ENCODE results near the gene TSPO.

The TSPO gene

DNA sequence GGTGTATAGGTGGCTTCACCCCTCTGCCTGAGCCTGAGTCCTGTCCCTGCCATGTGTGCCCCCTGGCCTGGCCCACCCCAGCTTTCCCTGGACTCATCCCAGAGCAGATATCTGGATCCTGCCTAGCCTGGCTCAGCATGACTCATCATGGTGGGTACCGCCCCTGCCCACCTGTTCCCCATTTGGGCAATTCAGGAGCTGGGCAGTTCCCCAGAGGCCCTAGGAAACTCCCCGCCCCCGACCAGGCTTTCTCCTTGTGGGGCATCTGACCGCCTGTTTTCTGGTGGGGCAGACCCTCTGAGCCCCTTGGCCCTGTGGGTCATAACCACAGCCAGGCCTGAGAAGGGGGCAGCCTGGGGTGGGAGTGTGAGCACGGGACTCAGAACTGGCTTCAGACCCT, 4.4 kb downstream of the TSPO start:
- H3K4me3 ChIP-seq (ENCODE audit: low read depth, low read length, poor library complexity, severe bottlenecking) = no peak overlapping the region
- no peaks in the 10 kb centered on the region for H3K9me3 ChIP-seq (ENCODE audit: low read length)

DNA sequence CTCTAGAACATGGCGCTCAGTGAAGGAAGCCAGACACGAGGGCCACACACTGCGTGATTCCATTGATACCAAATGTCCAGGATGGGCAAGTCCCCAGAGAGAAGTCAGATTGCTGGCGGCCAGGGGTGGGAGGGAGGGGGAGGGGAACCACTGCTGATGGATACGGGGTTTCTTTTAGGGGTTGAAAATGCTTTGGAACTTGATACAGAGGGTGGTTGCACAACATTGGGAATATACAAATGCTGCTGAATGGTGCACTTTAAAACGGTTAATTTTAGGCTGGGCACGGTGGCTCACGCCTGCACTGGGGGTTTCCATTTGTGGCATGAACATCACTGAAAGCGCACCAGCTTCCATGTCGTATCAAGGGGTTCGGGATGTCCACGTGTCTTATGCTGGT, 5.1 kb downstream of the TSPO start:
- no peaks in the 10 kb centered on the region for H3F3A ChIP-seq (ENCODE audit: insufficient read depth, low read length)
- no peaks in the 10 kb centered on the region for H3K36me3 ChIP-seq (ENCODE audit: insufficient read depth, low read length)
- no peak overlapping the region for H3K4me2 ChIP-seq (ENCODE audit: low read length)
- peaks cover 20% of the 10 kb centered on the region; the same call in 1 of the 2 replicates for H3K27me3 ChIP-seq (ENCODE audit: insufficient read depth, low read length)
- H3K9ac ChIP-seq (ENCODE audit: low read length) = no peak overlapping the region
- no peaks in the 10 kb centered on the region for H3K9me2 ChIP-seq (ENCODE audit: low read depth, low read length)
- H3K4me1 ChIP-seq (ENCODE audit: insufficient read depth, low read length, severe bottlenecking) = peaks cover 15% of the 10 kb centered on the region
- H2AFZ ChIP-seq (ENCODE audit: low read length) = no peak overlapping the region
- no peaks in the 10 kb centered on the region for H3K9me3 ChIP-seq (ENCODE audit: low read length)
- H3K79me2 ChIP-seq (ENCODE audit: insufficient read depth, low read length) = no peaks in the 10 kb centered on the region
- H3K27ac ChIP-seq (ENCODE audit: low read depth, low read length, poor library complexity, severe bottlenecking) = no peak overlapping the region
- TF ChIP-seq EZH2 (IDR thresholded peaks at IDR 0.05; ENCODE audit: borderline replicate concordance, low read length) = no peak
- TF ChIP-seq, protein P1, sequence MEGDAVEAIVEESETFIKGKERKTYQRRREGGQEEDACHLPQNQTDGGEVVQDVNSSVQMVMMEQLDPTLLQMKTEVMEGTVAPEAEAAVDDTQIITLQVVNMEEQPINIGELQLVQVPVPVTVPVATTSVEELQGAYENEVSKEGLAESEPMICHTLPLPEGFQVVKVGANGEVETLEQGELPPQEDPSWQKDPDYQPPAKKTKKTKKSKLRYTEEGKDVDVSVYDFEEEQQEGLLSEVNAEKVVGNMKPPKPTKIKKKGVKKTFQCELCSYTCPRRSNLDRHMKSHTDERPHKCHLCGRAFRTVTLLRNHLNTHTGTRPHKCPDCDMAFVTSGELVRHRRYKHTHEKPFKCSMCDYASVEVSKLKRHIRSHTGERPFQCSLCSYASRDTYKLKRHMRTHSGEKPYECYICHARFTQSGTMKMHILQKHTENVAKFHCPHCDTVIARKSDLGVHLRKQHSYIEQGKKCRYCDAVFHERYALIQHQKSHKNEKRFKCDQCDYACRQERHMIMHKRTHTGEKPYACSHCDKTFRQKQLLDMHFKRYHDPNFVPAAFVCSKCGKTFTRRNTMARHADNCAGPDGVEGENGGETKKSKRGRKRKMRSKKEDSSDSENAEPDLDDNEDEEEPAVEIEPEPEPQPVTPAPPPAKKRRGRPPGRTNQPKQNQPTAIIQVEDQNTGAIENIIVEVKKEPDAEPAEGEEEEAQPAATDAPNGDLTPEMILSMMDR (IDR thresholded peaks at IDR 0.05; ENCODE audit: low read length) = no peak
- H3K4me3 ChIP-seq (ENCODE audit: low read depth, low read length, poor library complexity, severe bottlenecking) = no peak overlapping the region
- H4K20me1 ChIP-seq (ENCODE audit: insufficient read depth, low read length) = no peaks in the 10 kb centered on the region

More for the DNA sequence above, 4.4 kb downstream of the TSPO start:
- Histone ChIP-seq H3K27ac (ENCODE audit: low read depth, low read length, poor library complexity, severe bottlenecking) (no peak overlapping the region), H3K4me2 (ENCODE audit: low read length) (no peak overlapping the region), H3K79me2 (ENCODE audit: insufficient read depth, low read length) (no peaks in the 10 kb centered on the region), H2AFZ (ENCODE audit: low read length) (no peak overlapping the region), H3K4me1 (ENCODE audit: insufficient read depth, low read length, severe bottlenecking) (peaks cover 16% of the 10 kb centered on the region), H3K9me2 (ENCODE audit: low read depth, low read length) (no peaks in the 10 kb centered on the region), H3F3A (ENCODE audit: insufficient read depth, low read length) (no peaks in the 10 kb centered on the region), H3K27me3 (ENCODE audit: insufficient read depth, low read length) (peaks cover 24% of the 10 kb centered on the region; the same call in 1 of the 2 replicates), H3K36me3 (ENCODE audit: insufficient read depth, low read length) (no peaks in the 10 kb centered on the region), H4K20me1 (ENCODE audit: insufficient read depth, low read length) (no peaks in the 10 kb centered on the region), H3K9ac (ENCODE audit: low read length) (no peak overlapping the region)
- TF ChIP-seq EZH2 (IDR thresholded peaks at IDR 0.05; ENCODE audit: borderline replicate concordance, low read length) = no peak
- TF ChIP-seq, protein P1 (IDR thresholded peaks at IDR 0.05; ENCODE audit: low read length) = no peak

DNA sequence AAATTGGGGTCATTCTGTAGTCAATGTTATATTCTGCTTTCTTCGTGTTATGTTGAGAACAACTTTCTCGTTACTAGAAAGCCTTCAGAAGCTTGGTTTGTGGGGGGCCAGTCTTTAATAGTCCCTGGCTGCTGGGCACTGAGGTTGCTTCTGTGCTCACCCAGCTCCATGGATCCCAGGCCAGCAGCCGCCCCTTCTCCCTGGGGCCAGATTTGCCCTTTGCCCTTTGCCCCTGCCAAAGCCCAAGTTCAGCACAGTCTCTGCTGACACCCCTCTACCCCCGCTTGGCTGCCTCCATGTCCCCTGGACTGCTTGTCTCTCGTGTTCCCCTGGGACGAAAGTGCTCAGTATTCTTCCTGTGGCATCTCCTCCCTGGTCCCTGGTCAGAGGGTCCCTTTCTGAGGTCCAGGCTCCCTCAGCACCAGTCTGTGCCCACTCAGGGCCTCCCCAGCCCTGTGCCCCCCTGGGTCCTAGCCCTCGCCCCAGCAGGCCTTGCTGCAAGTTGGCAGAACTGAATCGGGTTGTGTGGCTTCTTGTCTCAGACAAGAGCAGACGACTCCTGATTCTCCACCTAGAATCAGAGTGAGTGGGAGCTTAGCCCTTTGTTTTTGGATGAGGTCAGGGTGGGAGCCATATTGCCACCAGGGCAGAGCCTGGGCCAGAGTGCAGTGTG, 6.7 kb downstream of the TSPO start:
- Histone ChIP-seq H3K4me2 (ENCODE audit: low read length) (no peak overlapping the region), H3K9me2 (ENCODE audit: low read depth, low read length) (no peaks in the 10 kb centered on the region), H3K9ac (ENCODE audit: low read length) (no peak overlapping the region), H3K4me3 (ENCODE audit: low read depth, low read length, poor library complexity, severe bottlenecking) (no peak overlapping the region), H4K20me1 (ENCODE audit: insufficient read depth, low read length) (no peaks in the 10 kb centered on the region), H3K36me3 (ENCODE audit: insufficient read depth, low read length) (no peaks in the 10 kb centered on the region), H2AFZ (ENCODE audit: low read length) (no peak overlapping the region), H3K27ac (ENCODE audit: low read depth, low read length, poor library complexity, severe bottlenecking) (no peak overlapping the region), H3F3A (ENCODE audit: insufficient read depth, low read length) (no peaks in the 10 kb centered on the region), H3K27me3 (ENCODE audit: insufficient read depth, low read length) (0 out of 2 replicates have a peak, but pooled peaks cover 14% of the 10 kb centered on the region), H3K9me3 (ENCODE audit: low read length) (no peaks in the 10 kb centered on the region), H3K79me2 (ENCODE audit: insufficient read depth, low read length) (no peaks in the 10 kb centered on the region), H3K4me1 (ENCODE audit: insufficient read depth, low read length, severe bottlenecking) (peaks cover 9% of the 10 kb centered on the region)
- TF ChIP-seq, protein P1 (IDR thresholded peaks at IDR 0.05; ENCODE audit: low read length) = no peak
- no peak for TF ChIP-seq EZH2 (IDR thresholded peaks at IDR 0.05; ENCODE audit: borderline replicate concordance, low read length)

Measured in OCI-LY1 (cell line).